Endothelial cell of umbilical vein (primary cell): Measurements from ENCODE around the gene RPS19BP1. TPM values are rescaled to one million over a fixed set of nuclear protein-coding genes. Genes with fewer than 3 reads are reported as not detected.

ENCODE experiments used
- BruUV-seq: library from RNA; stranded (reverse); fragments of 400-500 nt; replicated peaks from 2 replicates; lab custom pipeline; 2021; lab: Mats Ljungman, UMichigan
- CTCF ChIA-PET: fragments of 300-600, 350-600 bp; sonication (Branson Sonifier 250); formaldehyde crosslinking; loops from one replicate; lab custom pipeline; 2021; ENCODE audit warnings: antibody characterized with exemption, inconsistent platforms; lab: Charles Lee
- POLR2A ChIA-PET: fragments of 300-600, 350-600 bp; sonication (Branson Sonifier 250); formaldehyde crosslinking; loops from one replicate; lab custom pipeline; 2021; ENCODE audit warnings: antibody characterized with exemption, inconsistent platforms; lab: Charles Lee
- DNase-seq: peaks from one replicate; pipeline ENCODE4 v3.0.0-alpha.2; 2011; ENCODE audit warnings: low read depth, low spot score
- FAIRE-seq: peaks from 2 replicates; lab custom pipeline; 2011; peaks lifted over from hg19 to GRCh38; lab: Jason Lieb, UNC
- H2AFZ ChIP-seq: 2 replicates; pipeline ENCODE4 v1.6.0; 2012; ENCODE audit warnings: low read depth, low read length, control low read depth, inconsistent platforms
- H3K27ac ChIP-seq: 2 replicates; pipeline ENCODE4 v1.5.1; 2011; ENCODE audit warnings: low read depth, mild to moderate bottlenecking, control low read depth, low read length, moderate library complexity; ENCODE audit not compliant: insufficient read depth
- H3K27me3 ChIP-seq, 2 experiments: 2 replicates each; pipeline versions ENCODE4 v1.6.0 to v1.6.1; 2011; ENCODE audit warnings: low read length in 2 of 2, mixed read lengths in 1 of 2; ENCODE audit not compliant: control insufficient read depth in 2 of 2, insufficient read depth in 2 of 2
- H3K36me3 ChIP-seq, 2 experiments: 2 replicates in 1 of 2; 3 replicates in 1 of 2; pipeline ENCODE4 v1.5.1; 2011; ENCODE audit warnings: low read length in 2 of 2, mild to moderate bottlenecking in 1 of 2, moderate library complexity in 1 of 2; ENCODE audit not compliant: control insufficient read depth in 2 of 2, insufficient read depth in 2 of 2; ENCODE audit errors: extremely low read depth in 1 of 2
- H3K4me1 ChIP-seq: 3 replicates; pipeline ENCODE4 v1.5.1; 2011; ENCODE audit warnings: mild to moderate bottlenecking, low read length; ENCODE audit not compliant: control insufficient read depth, insufficient read depth; ENCODE audit errors: extremely low read depth
- H3K4me2 ChIP-seq: 2 replicates; pipeline ENCODE4 v1.6.1; 2011; ENCODE audit warnings: low read length, control low read depth, mixed read lengths; ENCODE audit not compliant: insufficient read depth
- H3K4me3 ChIP-seq, 3 experiments: fragments of 200-600 bp in 1 of 3; sonication (generic), shearing (Covaris generic) in 1 of 3; replicated peaks in 1 of 3; 2 replicates each; pipeline ENCODE4 v1.5.1; 2011 to 2016; ENCODE audit warnings: control low read depth in 3 of 3, low read length in 3 of 3, mild to moderate bottlenecking in 2 of 3, inconsistent platforms in 1 of 3, low read depth in 1 of 3, moderate library complexity in 1 of 3; ENCODE audit not compliant: insufficient read depth in 1 of 3
- H3K79me2 ChIP-seq: 2 replicates; pipeline ENCODE4 v1.6.0; 2012; ENCODE audit warnings: low read length, inconsistent platforms; ENCODE audit not compliant: control insufficient read depth, insufficient read depth
- H3K9ac ChIP-seq: replicated peaks from 2 replicates; pipeline ENCODE3; 2011; ENCODE audit warnings: low read length, control low read depth; ENCODE audit not compliant: insufficient read depth; ENCODE audit errors: extremely low read depth
- H3K9me1 ChIP-seq: replicated peaks from 3 replicates; pipeline ENCODE4 v1.6.0; 2011; ENCODE audit warnings: mild to moderate bottlenecking, low read length; ENCODE audit not compliant: control insufficient read depth, insufficient read depth; ENCODE audit errors: extremely low read depth
- H3K9me3 ChIP-seq: replicated peaks from 2 replicates; pipeline ENCODE4 v1.5.1; 2012; ENCODE audit warnings: low read length, inconsistent platforms; ENCODE audit not compliant: control insufficient read depth, insufficient read depth
- H4K20me1 ChIP-seq: replicated peaks from 2 replicates; pipeline ENCODE3; 2011; ENCODE audit warnings: mild to moderate bottlenecking, low read length; ENCODE audit not compliant: control insufficient read depth, insufficient read depth; ENCODE audit errors: extremely low read depth
- CTCF ChIP-seq, 2 donors: IDR thresholded peaks; 1 replicate in 1 of 2; 2 replicates in 1 of 2; pipeline ENCODE4 v1.5.1; 2011; ENCODE audit warnings: low read length in 2 of 2, mild to moderate bottlenecking in 2 of 2, moderate library complexity in 2 of 2, control low read depth in 1 of 2, inconsistent platforms in 1 of 2, low read depth in 1 of 2; ENCODE audit not compliant: insufficient read depth in 1 of 2; ENCODE audit errors: extremely low read depth in 1 of 2
- EZH2 ChIP-seq: IDR thresholded peaks from 2 replicates; pipeline ENCODE4 v1.6.1; 2012; ENCODE audit warnings: borderline replicate concordance, low read depth, mild to moderate bottlenecking, moderate library complexity, low read length, inconsistent platforms; ENCODE audit not compliant: severe bottlenecking
- FOS ChIP-seq: IDR thresholded peaks from 2 replicates; pipeline ENCODE4 v1.6.1; 2011; ENCODE audit warnings: mild to moderate bottlenecking, low read length, moderate library complexity, borderline replicate concordance; ENCODE audit not compliant: insufficient read depth
- GATA2 ChIP-seq: IDR thresholded peaks from 2 replicates; pipeline ENCODE4 v1.7.0; 2011; ENCODE audit warnings: low read depth, mild to moderate bottlenecking, moderate library complexity, mixed read lengths, low read length; ENCODE audit not compliant: insufficient read length, insufficient read depth
- JUN ChIP-seq: IDR thresholded peaks from 2 replicates; pipeline ENCODE4 v1.6.1; 2011; ENCODE audit warnings: borderline replicate concordance, low read depth; ENCODE audit not compliant: insufficient read length, insufficient read depth
- MAX ChIP-seq: IDR thresholded peaks from 2 replicates; pipeline ENCODE4 v1.6.1; 2011; ENCODE audit not compliant: insufficient read depth, insufficient read length
- MYC ChIP-seq: IDR thresholded peaks from one replicate; pipeline ENCODE4 v1.6.1; 2011; ENCODE audit warnings: mild to moderate bottlenecking, low read depth, low read length
- POLR2A ChIP-seq: IDR thresholded peaks from 2 replicates; pipeline ENCODE4 v1.6.1; 2012; ENCODE audit warnings: low read depth, mild to moderate bottlenecking, control low read depth, low read length
- POLR2AphosphoS5 ChIP-seq: IDR thresholded peaks from 2 replicates; pipeline ENCODE4 v1.6.1; 2012; ENCODE audit warnings: low read depth, mild to moderate bottlenecking, control low read depth, low read length, moderate library complexity; ENCODE audit not compliant: insufficient read depth
- dilution Hi-C: fragments of 300-500 bp; cut with MboI; formaldehyde crosslinking; loops from one replicate; pipeline ENCODE4 v1.15.0; 2019; ENCODE audit warnings: low sequenced_read_pairs; ENCODE audit not compliant: extremely low pct_ligation_motif_present
- intact Hi-C: fragments of 100-400 bp; cut with micrococcal nuclease; formaldehyde crosslinking; loops from one replicate; pipeline ENCODE4 v1.10.0; 2022
- polyA plus RNA-seq, 4 experiments: library from polyadenylated mRNA; depleted of rRNA in 3 of 4; stranded (reverse) in 3 of 4; unstranded in 1 of 4; fragments of >200 nt; gene quantifications; 2 replicates each; pipeline versions ENCODE4 v1.2.1 to v1.2.3, GENCODE V29; 2011 to 2012; ENCODE audit warnings: missing spikeins in 1 of 4
- total RNA-seq: library from RNA; stranded (reverse); gene quantifications from 2 replicates; pipeline ENCODE4 v1.2.3, GENCODE V29; 2021

The RPS19BP1 gene
- total and polyA plus RNA-seq, 2 donors (not counting 3 experiments of a cell fraction or from before 2014, with no cell fraction given): 66.6 to 84.3 TPM

GRCh38 chr22:39580795-39581194 is 48.2 kb upstream of the RPS19BP1 start:
- dilution Hi-C loops: no loop called here

More at GRCh38 chr22:39580795-39581194, 48.2 kb upstream of the RPS19BP1 start:
- DNase-seq (no peak), FAIRE-seq (no peak)
- no peak overlapping the region for H2AFZ ChIP-seq
- H3K4me1 ChIP-seq: no peaks in the 10 kb centered on the region
- H3K9me3 ChIP-seq: no peaks in the 10 kb centered on the region
- BruUV-seq: no TSS peak
- no peak overlapping the region for H3K27ac ChIP-seq
- no peak overlapping the region for H3K4me3 ChIP-seq
- H3K36me3 ChIP-seq: no peaks in the 10 kb centered on the region
- H3K9me1 ChIP-seq: no peaks in the 10 kb centered on the region
- H3K9ac ChIP-seq: no peak overlapping the region
- H3K4me2 ChIP-seq: no peak overlapping the region
- intact Hi-C loops: no loop called here
- no peaks in the 10 kb centered on the region for H3K79me2 ChIP-seq
- CTCF ChIA-PET: no interaction called here
- POLR2A ChIA-PET: no interaction called here
- H4K20me1 ChIP-seq: no peaks in the 10 kb centered on the region
- H3K27me3 ChIP-seq: peaks cover 0 to 3% of the 10 kb centered on the region in 2 experiments
- no peak for TF ChIP-seq MAX
- TF ChIP-seq POLR2AphosphoS5: no peak
- no peak for TF ChIP-seq FOS
- no peak for TF ChIP-seq EZH2
- TF ChIP-seq GATA2: no peak
- TF ChIP-seq POLR2A: no peak
- TF ChIP-seq CTCF (IDR thresholded peaks at IDR 0.05; ENCODE audit: extremely low read depth in 1 of 2, insufficient read depth in 1 of 2, low read depth in 1 of 2, low read length in 2 of 2): no peak
- no peak for TF ChIP-seq JUN
- TF ChIP-seq MYC: no peak
